Activated B cell treated with CpG ODN at 0.5 μM for 24 hours (primary cell): ENCODE results near the gene RPS6KA4. TPM values are rescaled to one million over a fixed set of nuclear protein-coding genes. Genes with fewer than 3 reads are reported as not detected.
A peak's percentile ranks its signal among the peaks of the same experiment; 100 is the strongest.
"Not testable (repeated sequence)": the region's sequence is repeated elsewhere in the genome, so short reads cannot be mapped to it uniquely, and the experiment has no call there.

Source experiments
- ATAC-seq: fragments of 200-7000 bp; cut with Tn5 transposase; one replicate; pipeline ENCODE4 v1.10.0; 2021; ENCODE audit warnings: low read depth, mild to moderate bottlenecking, moderate library complexity
- CTCF ChIA-PET: fragments of 350-600 bp; sonication (Branson Sonifier 250); formaldehyde crosslinking; loops from one replicate; lab custom pipeline; 2021; ENCODE audit warnings: antibody characterized with exemption; lab: Charles Lee
- POLR2A ChIA-PET: fragments of 350-600 bp; sonication (Branson Sonifier 250); formaldehyde crosslinking; loops from one replicate; lab custom pipeline; 2021; ENCODE audit warnings: antibody characterized with exemption; lab: Charles Lee
- DNase-seq: peaks from one replicate; pipeline ENCODE4 v3.0.0; 2022
- H3K27ac Mint-ChIP-seq: one replicate; pipeline ENCODE4 v1.8.0; 2020; ENCODE audit warnings: mixed read lengths
- H3K27me3 Mint-ChIP-seq: one replicate; pipeline ENCODE4 v1.8.0; 2021; ENCODE audit warnings: mixed read lengths
- H3K36me3 Mint-ChIP-seq: one replicate; pipeline ENCODE4 v1.8.0; 2021; ENCODE audit warnings: low read depth, mixed read lengths
- H3K4me1 Mint-ChIP-seq: one replicate; pipeline ENCODE4 v1.8.0; 2021; ENCODE audit warnings: mixed read lengths
- H3K4me3 Mint-ChIP-seq: one replicate; pipeline ENCODE4 v1.8.0; 2020; ENCODE audit warnings: mild to moderate bottlenecking, mixed read lengths
- H3K9me3 Mint-ChIP-seq: one replicate; pipeline ENCODE4 v1.8.0; 2020; ENCODE audit warnings: mixed read lengths
- CTCF ChIP-seq: fragments of 200-600 bp; IDR thresholded peaks from one replicate; pipeline ENCODE4 v1.8.0; 2022; ENCODE audit warnings: antibody characterized with exemption, mild to moderate bottlenecking
- intact Hi-C: fragments of 100-400 bp; cut with micrococcal nuclease; formaldehyde crosslinking; loops from one replicate; pipeline ENCODE4 v1.15.1; 2024
- total RNA-seq: library from RNA; stranded (reverse); gene quantifications from 2 replicates; pipeline ENCODE4 v1.2.3, GENCODE V29; 2022

The RPS6KA4 gene
- total RNA-seq, 1 donor from 2014 or later = 22.6 TPM

- no peak for DNase-seq
- ChIA-PET POLR2A (interaction anchor here (4.0 kb wide), 1 partner anchor 39 kb away, joined by 61 read pairs; no protein-coding TSS in a partner anchor), CTCF (interaction anchor here (2.3 kb wide), 1 partner anchor 40 kb away, joined by 10 read pairs; no protein-coding TSS in a partner anchor)
- H3K9me3 Mint-ChIP-seq = no peaks in the 10 kb centered on the region
- H3K36me3 Mint-ChIP-seq = peaks cover 46% of the 10 kb centered on the region
- H3K4me3 Mint-ChIP-seq = no peak overlapping the region
- H3K27me3 Mint-ChIP-seq = no peaks in the 10 kb centered on the region
- no peak for TF ChIP-seq CTCF
- intact Hi-C loops = loop anchor here (5.0 kb wide), 3 partner anchors 83 to 427 kb away; partner anchors contain the start of genes DNAJC4, NAA40, RASGRP2 and VEGFB
- peaks cover 27% of the 10 kb centered on the region for H3K4me1 Mint-ChIP-seq
- H3K27ac Mint-ChIP-seq = no peak overlapping the region
- ATAC-seq = no peak
These were observed 44.0 kb upstream of the RPS6KA4 start for GRCh38 chr11:64314805-64315561.

GRCh38 chr11:64315667-64316526 is 43.1 kb upstream of the RPS6KA4 start:
- ChIA-PET POLR2A (interaction anchor here (0.6 to 4.9 kb wide), 7 partner anchors 11 to 1572 kb away, joined by 3 to 94 read pairs (median 59); partner anchors contain the start of genes CATSPERZ, CCDC88B, ESRRA and FIBP), CTCF (interaction anchor here (0.5 to 4.2 kb wide), 6 partner anchors 11 to 133 kb away, joined by 3 to 138 read pairs (median 42); partner anchors contain the start of genes CCDC88B and ESRRA)
- intact Hi-C loops = loop anchor here (5.0 kb wide), 3 partner anchors 84 to 426 kb away; partner anchors contain the start of genes DNAJC4, NAA40, RASGRP2 and VEGFB
- Mint-ChIP-seq H3K27ac (peak overlapping the region; percentile 99), H3K4me1 (peaks cover 29% of the 10 kb centered on the region), H3K36me3 (peaks cover 51% of the 10 kb centered on the region), H3K4me3 (peak overlapping the region; percentile 94)
- DNase-seq, H3K9me3 Mint-ChIP-seq, H3K27me3 Mint-ChIP-seq, ATAC-seq: not testable (repeated sequence)

GRCh38 chr11:64316672-64317324 is 42.2 kb upstream of the RPS6KA4 start:
- DNase-seq = peak; percentile 42
- peak; percentile 4 for ATAC-seq
- peaks cover 29% of the 10 kb centered on the region for H3K4me1 Mint-ChIP-seq
- peak overlapping the region; percentile 99 for H3K27ac Mint-ChIP-seq
- CTCF ChIA-PET = interaction anchor here (0.5 to 4.2 kb wide), 17 partner anchors 12 to 407 kb away, joined by 3 to 138 read pairs (median 11); partner anchors contain the start of genes CATSPERZ, CCDC88B, ESRRA and FERMT3
- H3K36me3 Mint-ChIP-seq = peaks cover 58% of the 10 kb centered on the region
- intact Hi-C loops = loop anchor here (1.0 to 5.0 kb wide), 8 partner anchors 11 to 426 kb away; partner anchors contain the start of genes DNAJC4, ESRRA, GPR137 and NAA40
- POLR2A ChIA-PET = interaction anchor here (0.6 to 4.9 kb wide), 31 partner anchors 10 to 1951 kb away, joined by 3 to 94 read pairs (median 8); partner anchors contain the start of genes CATSPERZ, CCDC88B, ESRRA and FERMT3
- H3K27me3 Mint-ChIP-seq = no peaks in the 10 kb centered on the region
- TF ChIP-seq CTCF = no peak
- no peaks in the 10 kb centered on the region for H3K9me3 Mint-ChIP-seq
- H3K4me3 Mint-ChIP-seq = peak overlapping the region; percentile 94

- Mint-ChIP-seq H3K9me3 (no peaks in the 10 kb centered on the region), H3K4me1 (peaks cover 29% of the 10 kb centered on the region), H3K36me3 (peaks cover 57% of the 10 kb centered on the region), H3K4me3 (peak within 1 kb of the TSS; percentile 94), H3K27me3 (no peaks in the 10 kb centered on the region), H3K27ac (peak within 1 kb of the TSS; percentile 99)
- no peak for TF ChIP-seq CTCF
- ATAC-seq (peak; percentile 63), DNase-seq (peak; percentile 74)
- intact Hi-C loops = loop anchor here (1.0 to 5.0 kb wide), 8 partner anchors 12 to 425 kb away; partner anchors contain the start of genes DNAJC4, ESRRA, GPR137 and NAA40
- ChIA-PET POLR2A (interaction anchor here (0.5 to 4.9 kb wide), 42 partner anchors 8 to 1950 kb away, joined by 3 to 94 read pairs (median 5); partner anchors contain the start of genes C11orf98, CCDC88B, CSKMT and ESRRA), CTCF (interaction anchor here (0.8 to 4.2 kb wide), 22 partner anchors 10 to 407 kb away, joined by 3 to 138 read pairs (median 7); partner anchors contain the start of genes BAD, CATSPERZ, CCDC88B and ESRRA)
These were observed 41.5 kb upstream of the RPS6KA4 start, which contains the start of gene TRMT112 for GRCh38 chr11:64317325-64317960. TRMT112 (minus strand) TSS chr11:64317559; CDS start chr11:64317526, 33 bp downstream.
